Hepatocyte (in vitro differentiated cells): ENCODE measurements around the gene COG1.

Experiments
- CTCF ChIP-seq: fragments of 200-600 bp; sonication (generic); IDR thresholded peaks from 2 replicates; pipeline ENCODE4 v1.5.1; 2016; ENCODE audit warnings: antibody characterized with exemption, mild to moderate bottlenecking; ENCODE audit not compliant: poor library complexity
- EZH2 ChIP-seq: fragments of 200-600 bp; sonication (generic); IDR thresholded peaks from 2 replicates; pipeline ENCODE4 v1.6.1; 2016; ENCODE audit warnings: antibody characterized with exemption, mild to moderate bottlenecking, borderline replicate concordance
- EZH2phosphoT487 ChIP-seq: fragments of 200-600 bp; sonication (generic); IDR thresholded peaks from one replicate; pipeline ENCODE4 v1.6.1; 2018; ENCODE audit warnings: antibody characterized with exemption, mild to moderate bottlenecking, low read depth, moderate library complexity; ENCODE audit not compliant: unreplicated experiment, severe bottlenecking

GRCh38 chr17:73232587-73233373 is 39.9 kb downstream of the COG1 start:
- TF ChIP-seq EZH2 (no peak), CTCF (no peak), EZH2phosphoT487 (no peak)
